ENCODE measurements around the gene C1orf56.

Gene C1orf56

GRCh38 chr1:151026460-151026859, 21.1 kb upstream of the C1orf56 start:
- DNase-seq, result no peak

GRCh38 chr1:151032164-151032563, 15.4 kb upstream of the C1orf56 start:
- no peak for DNase-seq

GRCh38 chr1:151035167-151035566, 12.4 kb upstream of the C1orf56 start:
- DNase-seq, result no peak

DNA sequence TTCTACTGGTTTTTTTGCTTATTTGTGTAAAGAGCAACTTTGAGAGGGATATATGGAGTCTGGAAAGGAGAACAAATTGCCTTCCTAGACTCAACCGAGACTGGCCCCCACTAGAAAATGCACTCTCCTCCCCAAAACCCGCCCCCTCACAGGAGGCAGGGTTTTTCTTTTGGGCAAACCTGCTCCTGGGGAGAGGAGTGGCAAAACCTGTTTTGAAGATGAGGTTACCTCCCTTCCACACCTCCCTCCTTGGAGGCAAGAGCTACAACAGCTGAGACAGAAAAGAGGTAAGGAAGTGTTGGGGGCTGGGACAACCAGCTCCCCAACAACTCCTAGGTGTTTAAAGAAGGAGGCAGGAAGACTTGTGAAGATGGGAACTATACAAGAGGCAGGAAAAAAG, 11.2 kb upstream of the C1orf56 start, which contains the start of gene BNIPL:
Gene BNIPL (plus strand): TSS at position 231 of the 400 bp plus-strand sequence. CDS start 140 bp downstream, at position 371.
- DNase-seq, result no peak

DNA sequence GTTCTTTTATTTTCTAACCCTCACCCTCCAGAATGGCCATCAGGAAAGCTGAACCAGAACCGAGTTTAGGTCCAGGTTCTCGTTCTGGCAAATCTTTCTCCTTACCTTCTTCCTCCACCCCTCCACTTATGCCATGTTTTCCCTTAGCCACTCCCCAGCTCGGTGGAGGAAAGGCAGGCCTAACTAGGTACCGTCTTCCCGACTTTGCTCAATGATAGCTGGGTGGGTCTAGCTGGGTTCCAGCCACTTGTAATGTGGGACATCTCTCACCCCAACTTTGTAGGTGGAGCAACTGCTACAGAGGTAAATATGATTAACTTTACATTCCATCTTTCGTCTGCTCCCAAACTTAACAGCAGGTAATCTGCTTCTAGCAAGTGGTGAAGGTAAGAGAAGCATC, 10.5 kb upstream of the C1orf56 start:
- no peak for DNase-seq

DNA sequence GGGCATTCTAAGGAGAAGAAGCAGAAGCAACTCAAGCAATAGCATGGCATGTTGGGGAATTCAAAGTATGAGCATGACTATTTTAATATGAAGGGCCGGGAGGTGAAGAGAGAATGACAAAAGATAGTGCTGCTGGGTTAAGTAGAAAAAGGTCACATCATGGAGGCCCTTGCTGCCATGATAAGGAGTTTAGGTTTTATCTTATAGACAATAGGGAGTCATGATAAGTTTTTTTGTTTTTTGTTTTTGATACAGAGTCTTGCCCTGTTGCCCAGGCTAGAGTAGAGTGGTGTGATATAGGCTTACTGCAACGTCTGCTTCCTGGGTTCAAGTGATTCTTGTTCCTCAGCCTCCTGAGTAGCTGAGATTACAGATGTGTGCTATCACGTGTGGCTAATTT, 8.0 kb upstream of the C1orf56 start:
- no peak for DNase-seq

DNA sequence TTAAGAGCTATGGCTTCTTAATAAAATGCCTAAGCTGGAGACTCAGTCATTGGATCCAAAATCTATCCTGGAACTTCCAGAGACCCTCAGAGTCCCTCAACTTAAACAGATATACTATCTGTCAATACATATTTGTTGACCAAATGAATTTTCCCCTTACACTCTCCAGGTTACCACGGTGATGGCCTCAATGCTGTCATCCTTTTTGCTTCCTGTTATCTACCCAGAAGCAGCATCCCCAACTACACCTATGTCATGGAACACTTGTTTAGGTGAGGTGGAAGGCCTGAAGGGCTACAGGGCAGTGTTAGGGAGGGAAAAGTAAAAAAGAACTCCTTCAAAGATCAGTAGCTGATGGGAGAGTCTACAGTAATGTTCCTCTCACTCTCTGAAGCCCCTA, 4.4 kb upstream of the C1orf56 start:
- DNase-seq, result no peak

DNA sequence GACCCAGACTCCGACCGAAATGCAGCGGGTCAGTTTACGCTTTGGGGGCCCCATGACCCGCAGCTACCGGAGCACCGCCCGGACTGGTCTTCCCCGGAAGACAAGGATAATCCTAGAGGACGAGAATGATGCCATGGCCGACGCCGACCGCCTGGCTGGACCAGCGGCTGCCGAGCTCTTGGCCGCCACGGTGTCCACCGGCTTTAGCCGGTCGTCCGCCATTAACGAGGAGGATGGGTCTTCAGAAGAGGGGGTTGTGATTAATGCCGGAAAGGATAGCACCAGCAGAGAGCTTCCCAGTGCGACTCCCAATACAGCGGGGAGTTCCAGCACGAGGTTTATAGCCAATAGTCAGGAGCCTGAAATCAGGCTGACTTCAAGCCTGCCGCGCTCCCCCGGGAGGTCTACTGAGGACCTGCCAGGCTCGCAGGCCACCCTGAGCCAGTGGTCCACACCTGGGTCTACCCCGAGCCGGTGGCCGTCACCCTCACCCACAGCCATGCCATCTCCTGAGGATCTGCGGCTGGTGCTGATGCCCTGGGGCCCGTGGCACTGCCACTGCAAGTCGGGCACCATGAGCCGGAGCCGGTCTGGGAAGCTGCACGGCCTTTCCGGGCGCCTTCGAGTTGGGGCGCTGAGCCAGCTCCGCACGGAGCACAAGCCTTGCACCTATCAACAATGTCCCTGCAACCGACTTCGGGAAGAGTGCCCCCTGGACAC, 534 bp downstream of the C1orf56 start:
- DNase-seq, result peak; percentile 59

GRCh38 chr1:151048645-151049032, 1.1 kb downstream of the C1orf56 start:
- DNase-seq, result no peak

GRCh38 chr1:151049458-151049857, 1.9 kb downstream of the C1orf56 start:
- no peak for DNase-seq

DNA sequence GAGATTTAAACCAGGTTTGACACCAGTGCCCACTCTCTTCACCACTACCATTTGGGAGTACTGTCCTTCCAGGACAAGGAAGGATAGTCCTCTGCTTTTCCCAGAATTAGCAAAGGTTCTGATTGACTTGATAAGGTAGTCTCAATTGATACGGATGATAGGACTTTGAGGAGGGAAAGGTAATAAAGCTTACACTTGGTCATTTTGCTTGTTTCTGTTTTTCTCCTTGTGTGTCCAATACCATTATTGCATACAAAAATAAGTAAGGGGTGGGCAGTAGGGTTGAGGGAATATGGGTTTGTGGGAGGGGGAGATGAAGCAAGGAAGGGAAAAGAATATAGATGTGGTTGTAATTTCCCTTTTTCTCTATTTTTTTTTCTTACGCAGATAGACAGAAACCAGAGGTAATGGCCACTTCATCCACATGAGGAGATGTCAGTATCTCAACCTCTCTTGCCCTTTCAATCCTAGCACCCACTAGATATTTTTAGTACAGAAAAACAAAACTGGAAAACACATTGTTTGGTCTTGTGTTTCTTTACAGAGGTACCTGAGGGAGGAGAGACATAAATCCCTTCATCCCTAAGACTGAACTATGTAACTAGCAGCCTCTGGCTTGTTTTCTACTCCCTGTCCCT, 2.6 kb downstream of the C1orf56 start:
- no peak for DNase-seq

DNA sequence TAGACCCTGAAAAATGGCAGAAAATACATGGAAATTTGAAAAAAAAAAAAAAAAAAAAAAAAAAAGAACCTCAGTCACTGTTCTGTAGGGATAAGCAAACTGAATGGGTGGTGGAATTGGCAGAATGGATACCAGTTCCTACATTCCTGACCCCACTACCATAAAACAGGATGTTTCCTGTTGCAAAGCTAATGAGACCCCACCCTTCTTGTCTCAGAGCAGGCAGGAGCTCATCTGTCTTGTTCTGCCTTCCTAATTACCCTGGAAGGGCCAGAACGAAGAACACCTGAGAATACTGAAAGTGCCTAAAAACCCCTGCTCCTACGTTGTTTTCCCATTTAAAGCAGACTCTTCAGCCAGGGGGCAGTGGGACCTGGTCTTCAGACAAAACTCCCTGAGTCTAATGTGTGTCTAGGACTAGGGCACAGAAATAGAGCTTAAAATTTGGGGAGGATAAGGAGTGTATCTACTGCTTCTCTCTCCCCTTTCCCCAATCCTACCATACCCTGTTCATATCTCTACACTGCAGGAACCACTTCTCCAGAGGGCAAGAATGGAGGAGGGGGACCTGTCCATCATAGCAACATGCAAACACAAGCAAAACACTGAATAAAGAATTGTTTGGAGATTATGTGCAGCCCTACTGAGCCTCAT, 3.9 kb downstream of the C1orf56 start:
- no peak for DNase-seq

DNA sequence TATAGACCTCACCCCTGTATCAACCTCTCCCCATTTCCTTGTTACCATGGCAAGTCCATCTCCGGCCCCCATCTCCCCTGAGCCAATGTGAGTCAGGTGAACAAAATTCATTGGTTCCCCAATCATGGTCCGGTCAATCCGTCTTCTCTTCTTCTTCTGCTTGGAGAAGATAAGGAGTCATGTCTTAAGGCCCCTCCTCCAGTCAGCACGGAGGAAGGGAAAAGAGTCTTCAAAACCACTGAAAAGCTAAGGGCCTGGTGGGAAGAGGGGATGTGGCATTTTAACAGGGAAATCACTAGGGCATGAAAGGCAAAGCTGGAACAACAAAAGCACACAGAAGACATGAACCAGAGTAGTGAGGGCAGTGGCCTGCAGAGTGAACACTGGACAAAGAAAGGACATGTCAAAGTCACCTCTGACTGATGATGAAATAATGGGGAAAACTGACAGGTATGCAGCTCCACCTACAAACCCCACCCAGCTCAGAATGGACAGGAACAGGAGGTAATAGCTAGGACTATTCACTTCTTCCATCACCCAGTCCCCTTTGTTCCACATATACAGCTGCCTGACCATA, 7.5 kb downstream of the C1orf56 start:
- no peak for DNase-seq

DNA sequence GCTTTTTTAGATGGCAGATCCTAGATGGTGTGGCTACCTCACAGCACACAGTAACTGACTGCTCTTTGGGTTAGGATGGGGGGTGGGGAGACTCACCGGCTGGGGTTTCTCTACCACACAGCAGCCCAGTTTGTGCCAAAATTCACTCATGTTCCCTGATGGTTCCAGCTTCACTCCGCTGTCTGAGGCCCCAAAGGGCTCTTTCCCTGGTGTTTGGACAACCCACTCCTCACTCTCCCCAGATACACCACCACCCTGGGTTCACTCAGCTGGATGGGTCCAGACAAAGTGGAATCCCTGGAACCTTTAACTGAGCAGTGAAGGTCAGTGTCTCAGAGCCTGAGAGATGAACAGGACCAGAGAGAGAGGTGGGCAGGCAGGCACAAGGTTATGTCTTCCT, 8.0 kb downstream of the C1orf56 start:
- DNase-seq, result no peak

GRCh38 chr1:151056149-151056548, 8.6 kb downstream of the C1orf56 start:
- no peak for DNase-seq

DNA sequence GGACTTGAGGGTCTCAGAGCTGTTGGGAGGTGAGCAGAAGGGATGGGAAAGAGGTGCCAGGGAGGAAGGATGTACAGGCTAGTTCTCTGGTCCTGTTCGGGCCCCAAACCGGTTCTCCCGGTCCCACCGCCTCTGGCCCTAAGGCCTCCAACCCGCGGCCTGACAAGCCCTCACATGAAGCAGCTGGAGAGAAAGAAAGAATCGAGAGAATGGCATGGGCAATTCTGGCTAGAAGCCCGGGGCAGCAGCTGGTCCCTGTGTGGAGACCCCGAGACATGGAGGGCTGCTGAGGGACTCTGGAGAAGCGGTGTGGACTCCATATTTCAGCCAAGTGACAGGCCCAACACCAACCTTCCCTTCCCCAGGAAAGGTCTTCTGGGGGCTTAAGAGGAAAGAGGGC, 11.1 kb downstream of the C1orf56 start:
- DNase-seq, result no peak

- peak; percentile 85 for DNase-seq
Observed at GRCh38 chr1:151059109-151060006, 11.8 kb downstream of the C1orf56 start, which contains the start of gene CDC42SE1. TSS of gene CDC42SE1 (minus strand) at chr1:151059622. CDS start at chr1:151055730, 3,892 bp downstream.

DNA sequence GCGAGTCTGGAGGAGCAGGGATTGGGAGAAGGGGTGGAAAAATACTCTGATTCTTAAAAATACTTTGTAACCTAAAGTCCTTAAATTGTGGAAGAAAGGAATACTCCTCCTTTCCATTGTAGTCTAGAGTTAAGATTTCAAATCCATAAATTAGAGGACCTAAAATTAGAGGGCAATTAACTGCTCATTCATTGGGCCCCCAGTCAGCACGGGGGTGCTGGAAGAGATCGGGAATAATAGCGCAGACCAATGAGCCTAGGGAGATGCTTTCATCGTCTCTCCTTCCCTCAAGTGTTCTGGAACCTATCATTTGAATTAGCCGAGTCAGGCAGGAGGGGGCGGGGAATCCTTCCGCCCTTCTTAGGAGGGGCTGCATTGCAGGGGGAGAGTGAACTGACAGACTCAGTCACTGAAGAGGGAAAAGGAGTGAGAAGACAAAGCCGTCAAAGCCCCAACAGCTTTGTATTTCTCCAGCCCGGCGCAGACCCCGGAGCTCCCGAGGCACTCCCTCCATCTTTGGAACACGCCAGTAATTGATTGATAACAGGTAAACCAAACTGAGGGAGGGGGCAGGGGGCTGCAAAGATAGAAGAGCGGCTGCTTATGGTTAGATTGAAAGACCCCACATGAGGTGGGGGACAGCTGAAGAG, 12.6 kb downstream of the C1orf56 start, which contains the start of gene MLLT11:
Gene MLLT11 (plus strand): TSS at position 391 of the 650 bp plus-strand sequence. CDS start 6,828 bp downstream, outside the sequence.
- peak; percentile 84 for DNase-seq

DNA sequence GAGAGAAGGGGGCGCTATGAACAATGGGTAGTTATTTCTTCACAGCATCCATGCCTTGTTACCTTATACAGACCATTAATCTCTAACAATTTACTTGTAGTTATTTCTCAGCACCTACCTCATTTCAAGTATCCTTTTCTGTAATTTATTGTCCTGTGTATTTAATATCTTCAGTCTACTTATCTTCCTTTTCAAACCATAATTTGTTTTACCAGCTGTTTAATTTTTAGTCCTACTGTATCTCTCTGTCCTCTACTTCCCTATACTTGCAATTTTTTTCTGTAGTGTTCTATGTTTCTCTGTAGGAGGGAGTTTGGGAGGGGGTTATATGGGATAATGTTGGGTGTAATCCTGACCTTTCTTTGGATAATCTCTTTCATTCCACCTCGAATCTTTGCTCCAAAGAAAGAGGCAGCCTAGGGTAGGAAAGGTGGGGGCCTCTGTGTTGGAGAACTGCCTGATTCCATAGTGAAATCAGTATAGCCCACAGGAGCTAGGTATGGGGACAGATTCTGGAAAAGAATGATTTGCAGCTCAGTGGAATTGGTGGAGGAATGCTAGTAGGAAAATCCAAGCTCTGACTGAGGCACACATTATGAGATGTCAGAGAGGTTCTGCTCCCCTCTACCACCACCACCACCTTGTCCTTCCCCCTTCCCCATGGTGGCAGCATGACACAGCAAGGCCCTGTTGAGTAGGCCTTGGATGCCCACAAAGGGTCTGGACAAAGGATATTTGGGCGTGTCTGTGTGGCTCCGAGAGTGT, 13.3 kb downstream of the C1orf56 start:
- DNase-seq, result no peak

DNA sequence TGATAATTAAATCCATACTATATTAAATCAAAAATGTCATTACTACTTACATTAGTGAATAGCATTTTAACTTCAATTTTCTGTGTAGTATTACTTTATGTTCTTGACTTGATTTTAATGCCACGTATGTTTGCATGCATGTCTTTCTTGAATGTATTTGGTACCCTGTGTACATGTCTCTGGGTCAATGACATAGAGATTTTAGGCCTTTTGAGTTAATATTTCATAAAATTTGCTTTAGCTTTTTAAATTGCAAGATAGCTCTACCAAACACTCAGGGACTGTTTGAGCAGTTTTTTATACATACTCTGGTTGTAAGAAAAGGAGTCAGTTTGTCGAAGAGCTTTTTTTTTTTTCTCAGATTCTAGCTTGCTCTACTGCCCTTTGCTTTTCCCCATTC, 14.2 kb downstream of the C1orf56 start:
- no peak for DNase-seq

Measured in fibroblast of skin of abdomen (primary cell).